A673 (cell line): ENCODE results near the gene MACROH2A1.

Experiments
- EZH2 ChIP-seq: fragments of 200-600 bp; sonication (generic); IDR thresholded peaks from 2 replicates; pipeline ENCODE4 v1.6.1; 2017; ENCODE audit warnings: borderline replicate concordance, low read depth, mild to moderate bottlenecking, mixed read lengths, antibody characterized with exemption, low read length; ENCODE audit not compliant: poor library complexity, severe bottlenecking
- TF ChIP-seq, protein P1 (sequence below): fragments of 300-800, 200-600 bp; sonication (generic); conservative IDR thresholded peaks from 2 replicates; pipeline ENCODE4 v1.5.1; 2017; ENCODE audit warnings: low read depth, mild to moderate bottlenecking, antibody characterized with exemption, low read length, moderate library complexity, mixed read lengths

GRCh38 chr5:135318037-135318436 is 81.0 kb downstream of the MACROH2A1 start:
- TF ChIP-seq, protein P1, sequence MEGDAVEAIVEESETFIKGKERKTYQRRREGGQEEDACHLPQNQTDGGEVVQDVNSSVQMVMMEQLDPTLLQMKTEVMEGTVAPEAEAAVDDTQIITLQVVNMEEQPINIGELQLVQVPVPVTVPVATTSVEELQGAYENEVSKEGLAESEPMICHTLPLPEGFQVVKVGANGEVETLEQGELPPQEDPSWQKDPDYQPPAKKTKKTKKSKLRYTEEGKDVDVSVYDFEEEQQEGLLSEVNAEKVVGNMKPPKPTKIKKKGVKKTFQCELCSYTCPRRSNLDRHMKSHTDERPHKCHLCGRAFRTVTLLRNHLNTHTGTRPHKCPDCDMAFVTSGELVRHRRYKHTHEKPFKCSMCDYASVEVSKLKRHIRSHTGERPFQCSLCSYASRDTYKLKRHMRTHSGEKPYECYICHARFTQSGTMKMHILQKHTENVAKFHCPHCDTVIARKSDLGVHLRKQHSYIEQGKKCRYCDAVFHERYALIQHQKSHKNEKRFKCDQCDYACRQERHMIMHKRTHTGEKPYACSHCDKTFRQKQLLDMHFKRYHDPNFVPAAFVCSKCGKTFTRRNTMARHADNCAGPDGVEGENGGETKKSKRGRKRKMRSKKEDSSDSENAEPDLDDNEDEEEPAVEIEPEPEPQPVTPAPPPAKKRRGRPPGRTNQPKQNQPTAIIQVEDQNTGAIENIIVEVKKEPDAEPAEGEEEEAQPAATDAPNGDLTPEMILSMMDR: no peak
- TF ChIP-seq EZH2: no peak
